Neural cell (in vitro differentiated cells): ENCODE data around the gene SULT1A1.

Experiments used
- EZH2 ChIP-seq: fragments of 200-600, 300-800 bp; shearing (Covaris generic), sonication (generic); IDR thresholded peaks from 2 replicates; pipeline ENCODE4 v1.6.1; 2014; ENCODE audit warnings: antibody characterized with exemption, low read length, borderline replicate concordance, mild to moderate bottlenecking; ENCODE audit not compliant: insufficient read depth, poor library complexity, severe bottlenecking
- POLR2AphosphoS5 ChIP-seq: IDR thresholded peaks from 2 replicates; pipeline ENCODE4 v1.6.1; 2012
- RAD21 ChIP-seq: fragments of 450-650 bp; conservative IDR thresholded peaks from 2 replicates; pipeline ENCODE4 v1.6.1; 2014; ENCODE audit warnings: antibody characterized with exemption, mild to moderate bottlenecking, moderate library complexity
- SMC3 ChIP-seq: fragments of 450-650 bp; conservative IDR thresholded peaks from 2 replicates; pipeline ENCODE4 v1.6.1; 2014; ENCODE audit warnings: antibody characterized with exemption, mild to moderate bottlenecking, moderate library complexity; ENCODE audit not compliant: poor library complexity
- TAF1 ChIP-seq: IDR thresholded peaks from 2 replicates; pipeline ENCODE4 v1.6.1; 2012; ENCODE audit warnings: low read depth
- TF ChIP-seq, protein P1 (sequence below): fragments of 450-650 bp; IDR thresholded peaks from 2 replicates; pipeline ENCODE4 v1.5.1; 2014; ENCODE audit warnings: antibody characterized with exemption, mild to moderate bottlenecking, moderate library complexity; ENCODE audit not compliant: poor library complexity, severe bottlenecking

DNA sequence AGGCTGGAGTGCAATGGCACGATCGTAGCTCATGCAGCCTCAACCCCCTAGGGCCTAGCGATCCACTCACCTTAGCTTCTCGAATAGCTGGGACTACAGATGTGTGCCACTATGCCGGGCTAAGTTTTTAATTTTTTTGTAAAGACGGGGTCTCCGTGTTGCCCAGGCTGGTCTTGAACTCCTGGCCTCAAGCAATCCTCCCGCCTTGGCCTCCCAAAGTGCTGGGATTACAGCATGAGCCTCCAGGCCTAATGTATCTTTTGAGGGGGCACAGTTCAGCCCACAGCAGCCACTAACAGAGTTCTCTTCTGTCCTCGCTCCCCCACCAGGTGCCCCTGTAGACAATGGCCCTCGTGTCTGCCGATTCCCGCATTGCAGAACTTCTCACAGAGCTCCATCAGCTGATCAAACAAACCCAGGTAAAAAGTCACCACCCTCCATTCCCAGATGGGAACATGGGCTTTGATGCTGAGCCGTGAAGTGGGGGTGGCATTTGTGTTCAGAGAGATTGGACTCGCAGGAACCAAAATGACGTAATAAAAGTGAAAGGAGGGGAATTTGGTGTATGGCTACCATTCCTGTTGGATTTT lies 29.0 kb downstream of the SULT1A1 start:
- TF ChIP-seq, protein P1, sequence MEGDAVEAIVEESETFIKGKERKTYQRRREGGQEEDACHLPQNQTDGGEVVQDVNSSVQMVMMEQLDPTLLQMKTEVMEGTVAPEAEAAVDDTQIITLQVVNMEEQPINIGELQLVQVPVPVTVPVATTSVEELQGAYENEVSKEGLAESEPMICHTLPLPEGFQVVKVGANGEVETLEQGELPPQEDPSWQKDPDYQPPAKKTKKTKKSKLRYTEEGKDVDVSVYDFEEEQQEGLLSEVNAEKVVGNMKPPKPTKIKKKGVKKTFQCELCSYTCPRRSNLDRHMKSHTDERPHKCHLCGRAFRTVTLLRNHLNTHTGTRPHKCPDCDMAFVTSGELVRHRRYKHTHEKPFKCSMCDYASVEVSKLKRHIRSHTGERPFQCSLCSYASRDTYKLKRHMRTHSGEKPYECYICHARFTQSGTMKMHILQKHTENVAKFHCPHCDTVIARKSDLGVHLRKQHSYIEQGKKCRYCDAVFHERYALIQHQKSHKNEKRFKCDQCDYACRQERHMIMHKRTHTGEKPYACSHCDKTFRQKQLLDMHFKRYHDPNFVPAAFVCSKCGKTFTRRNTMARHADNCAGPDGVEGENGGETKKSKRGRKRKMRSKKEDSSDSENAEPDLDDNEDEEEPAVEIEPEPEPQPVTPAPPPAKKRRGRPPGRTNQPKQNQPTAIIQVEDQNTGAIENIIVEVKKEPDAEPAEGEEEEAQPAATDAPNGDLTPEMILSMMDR = no peak
- TF ChIP-seq SMC3 = no peak
- TF ChIP-seq RAD21 = no peak
- TF ChIP-seq POLR2AphosphoS5 = no peak
- TF ChIP-seq EZH2 = no peak
- no peak for TF ChIP-seq TAF1
